Neural cell (in vitro differentiated cells): Measurements from ENCODE around the gene B3GALT5.

Experiments
- EZH2 ChIP-seq: fragments of 200-600, 300-800 bp; shearing (Covaris generic), sonication (generic); IDR thresholded peaks from 2 replicates; pipeline ENCODE4 v1.6.1; 2014; ENCODE audit warnings: antibody characterized with exemption, low read length, borderline replicate concordance, mild to moderate bottlenecking; ENCODE audit not compliant: insufficient read depth, poor library complexity, severe bottlenecking
- TAF1 ChIP-seq: IDR thresholded peaks from 2 replicates; pipeline ENCODE4 v1.6.1; 2012; ENCODE audit warnings: low read depth
- TF ChIP-seq, protein P1 (sequence below): fragments of 450-650 bp; IDR thresholded peaks from 2 replicates; pipeline ENCODE4 v1.5.1; 2014; ENCODE audit warnings: antibody characterized with exemption, mild to moderate bottlenecking, moderate library complexity; ENCODE audit not compliant: poor library complexity, severe bottlenecking
- TF ChIP-seq, protein P2 (sequence below): IDR thresholded peaks from 2 replicates; pipeline ENCODE4 v1.6.1; 2012; ENCODE audit warnings: borderline replicate concordance

DNA sequence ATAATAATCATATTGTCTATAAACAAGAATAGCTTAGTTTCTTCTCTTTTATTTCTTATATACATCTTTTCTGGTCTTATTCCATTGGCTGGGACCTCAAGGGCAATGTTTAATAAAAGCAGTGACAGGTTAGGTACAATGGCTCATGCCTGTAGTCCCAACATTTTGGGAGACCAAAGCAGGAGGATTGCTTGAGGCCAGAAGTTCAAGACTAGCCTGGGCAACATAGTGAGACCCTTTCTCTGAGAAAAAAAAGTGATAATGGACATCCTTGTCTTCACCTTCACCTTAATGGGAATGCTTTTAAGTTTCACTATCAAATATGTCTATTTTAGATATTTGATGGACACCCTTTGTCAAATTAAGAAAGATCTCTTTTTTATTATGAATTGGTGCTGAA, 8.1 kb downstream of the B3GALT5 start:
- TF ChIP-seq EZH2 (no peak), TAF1 (no peak)
- TF ChIP-seq, protein P1, sequence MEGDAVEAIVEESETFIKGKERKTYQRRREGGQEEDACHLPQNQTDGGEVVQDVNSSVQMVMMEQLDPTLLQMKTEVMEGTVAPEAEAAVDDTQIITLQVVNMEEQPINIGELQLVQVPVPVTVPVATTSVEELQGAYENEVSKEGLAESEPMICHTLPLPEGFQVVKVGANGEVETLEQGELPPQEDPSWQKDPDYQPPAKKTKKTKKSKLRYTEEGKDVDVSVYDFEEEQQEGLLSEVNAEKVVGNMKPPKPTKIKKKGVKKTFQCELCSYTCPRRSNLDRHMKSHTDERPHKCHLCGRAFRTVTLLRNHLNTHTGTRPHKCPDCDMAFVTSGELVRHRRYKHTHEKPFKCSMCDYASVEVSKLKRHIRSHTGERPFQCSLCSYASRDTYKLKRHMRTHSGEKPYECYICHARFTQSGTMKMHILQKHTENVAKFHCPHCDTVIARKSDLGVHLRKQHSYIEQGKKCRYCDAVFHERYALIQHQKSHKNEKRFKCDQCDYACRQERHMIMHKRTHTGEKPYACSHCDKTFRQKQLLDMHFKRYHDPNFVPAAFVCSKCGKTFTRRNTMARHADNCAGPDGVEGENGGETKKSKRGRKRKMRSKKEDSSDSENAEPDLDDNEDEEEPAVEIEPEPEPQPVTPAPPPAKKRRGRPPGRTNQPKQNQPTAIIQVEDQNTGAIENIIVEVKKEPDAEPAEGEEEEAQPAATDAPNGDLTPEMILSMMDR = no peak
- TF ChIP-seq, protein P2, sequence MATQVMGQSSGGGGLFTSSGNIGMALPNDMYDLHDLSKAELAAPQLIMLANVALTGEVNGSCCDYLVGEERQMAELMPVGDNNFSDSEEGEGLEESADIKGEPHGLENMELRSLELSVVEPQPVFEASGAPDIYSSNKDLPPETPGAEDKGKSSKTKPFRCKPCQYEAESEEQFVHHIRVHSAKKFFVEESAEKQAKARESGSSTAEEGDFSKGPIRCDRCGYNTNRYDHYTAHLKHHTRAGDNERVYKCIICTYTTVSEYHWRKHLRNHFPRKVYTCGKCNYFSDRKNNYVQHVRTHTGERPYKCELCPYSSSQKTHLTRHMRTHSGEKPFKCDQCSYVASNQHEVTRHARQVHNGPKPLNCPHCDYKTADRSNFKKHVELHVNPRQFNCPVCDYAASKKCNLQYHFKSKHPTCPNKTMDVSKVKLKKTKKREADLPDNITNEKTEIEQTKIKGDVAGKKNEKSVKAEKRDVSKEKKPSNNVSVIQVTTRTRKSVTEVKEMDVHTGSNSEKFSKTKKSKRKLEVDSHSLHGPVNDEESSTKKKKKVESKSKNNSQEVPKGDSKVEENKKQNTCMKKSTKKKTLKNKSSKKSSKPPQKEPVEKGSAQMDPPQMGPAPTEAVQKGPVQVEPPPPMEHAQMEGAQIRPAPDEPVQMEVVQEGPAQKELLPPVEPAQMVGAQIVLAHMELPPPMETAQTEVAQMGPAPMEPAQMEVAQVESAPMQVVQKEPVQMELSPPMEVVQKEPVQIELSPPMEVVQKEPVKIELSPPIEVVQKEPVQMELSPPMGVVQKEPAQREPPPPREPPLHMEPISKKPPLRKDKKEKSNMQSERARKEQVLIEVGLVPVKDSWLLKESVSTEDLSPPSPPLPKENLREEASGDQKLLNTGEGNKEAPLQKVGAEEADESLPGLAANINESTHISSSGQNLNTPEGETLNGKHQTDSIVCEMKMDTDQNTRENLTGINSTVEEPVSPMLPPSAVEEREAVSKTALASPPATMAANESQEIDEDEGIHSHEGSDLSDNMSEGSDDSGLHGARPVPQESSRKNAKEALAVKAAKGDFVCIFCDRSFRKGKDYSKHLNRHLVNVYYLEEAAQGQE = no peak
